Astrocyte (in vitro differentiated cells and primary cell): ENCODE data around the gene SPACA1. TPM values are rescaled to one million over a fixed set of nuclear protein-coding genes. Genes with fewer than 3 reads are reported as not detected.

Source experiments
- DNase-seq: peaks from one replicate; pipeline ENCODE4 v3.0.0-alpha.2; 2010; ENCODE audit warnings: low read depth
- FAIRE-seq: peaks from 2 replicates; lab custom pipeline; 2011; peaks lifted over from hg19 to GRCh38; lab: Jason Lieb, UNC
- H2AFZ ChIP-seq: 2 replicates; pipeline ENCODE4 v1.6.0; 2012; ENCODE audit warnings: low read depth, low read length, inconsistent platforms
- H3K27ac ChIP-seq: 2 replicates; pipeline ENCODE4 v1.5.1; 2011; ENCODE audit warnings: low read depth, low read length, inconsistent platforms
- H3K27me3 ChIP-seq: 2 replicates; pipeline ENCODE4 v1.6.0; 2011; ENCODE audit warnings: low read length, inconsistent platforms; ENCODE audit not compliant: insufficient read depth
- H3K36me3 ChIP-seq: 2 replicates; pipeline ENCODE4 v1.5.1; 2011; ENCODE audit warnings: low read length, inconsistent platforms; ENCODE audit not compliant: insufficient read depth
- H3K4me1 ChIP-seq: 2 replicates; pipeline ENCODE4 v1.5.1; 2011; ENCODE audit warnings: low read length, inconsistent platforms; ENCODE audit not compliant: insufficient read depth
- H3K4me2 ChIP-seq: 2 replicates; pipeline ENCODE4 v1.6.0; 2012; ENCODE audit warnings: low read length, inconsistent platforms
- H3K4me3 ChIP-seq: 2 replicates; pipeline ENCODE4 v1.5.1; 2011; ENCODE audit warnings: low read depth, mild to moderate bottlenecking, low read length, inconsistent platforms; ENCODE audit not compliant: insufficient read depth
- H3K79me2 ChIP-seq: 2 replicates; pipeline ENCODE4 v1.6.0; 2012; ENCODE audit warnings: mild to moderate bottlenecking, low read length, inconsistent platforms; ENCODE audit not compliant: insufficient read depth
- H3K9ac ChIP-seq: 2 replicates; pipeline ENCODE4 v1.6.0; 2012; ENCODE audit warnings: mild to moderate bottlenecking, low read length, inconsistent platforms
- H3K9me3 ChIP-seq: 2 replicates; pipeline ENCODE4 v1.5.1; 2012; ENCODE audit warnings: low read depth, mild to moderate bottlenecking, low read length, inconsistent platforms; ENCODE audit not compliant: insufficient read depth
- H4K20me1 ChIP-seq: 2 replicates; pipeline ENCODE4 v1.6.0; 2012; ENCODE audit warnings: low read length, inconsistent platforms; ENCODE audit not compliant: insufficient read depth
- H3K27ac Mint-ChIP-seq: one replicate; pipeline ENCODE4 v1.8.0; 2021; ENCODE audit warnings: mild to moderate bottlenecking, mixed read lengths; ENCODE audit not compliant: unreplicated experiment
- H3K27me3 Mint-ChIP-seq: one replicate; pipeline ENCODE4 v1.8.0; 2021; ENCODE audit warnings: low read depth, mixed read lengths; ENCODE audit not compliant: unreplicated experiment
- H3K36me3 Mint-ChIP-seq: one replicate; pipeline ENCODE4 v1.8.0; 2021; ENCODE audit warnings: low read depth, mixed read lengths; ENCODE audit not compliant: unreplicated experiment
- H3K4me1 Mint-ChIP-seq: one replicate; pipeline ENCODE4 v1.8.0; 2021; ENCODE audit warnings: low read depth, mixed read lengths; ENCODE audit not compliant: unreplicated experiment
- H3K4me3 Mint-ChIP-seq: one replicate; pipeline ENCODE4 v1.8.0; 2021; ENCODE audit warnings: mild to moderate bottlenecking, moderate library complexity, mixed read lengths; ENCODE audit not compliant: unreplicated experiment
- H3K9me3 Mint-ChIP-seq: one replicate; pipeline ENCODE4 v1.8.0; 2021; ENCODE audit warnings: mild to moderate bottlenecking, mixed read lengths; ENCODE audit not compliant: unreplicated experiment
- EZH2 ChIP-seq: IDR thresholded peaks from 2 replicates; pipeline ENCODE4 v1.6.1; 2012; ENCODE audit warnings: mild to moderate bottlenecking, low read length, inconsistent platforms; ENCODE audit not compliant: insufficient read depth
- total RNA-seq: library from RNA; stranded (reverse); gene quantifications from 2 replicates; pipeline ENCODE4 v1.2.1, GENCODE V29; 2021
- TF ChIP-seq, protein P1 (sequence below): IDR thresholded peaks from 2 replicates; pipeline ENCODE4 v1.5.1; 2011; ENCODE audit warnings: low read depth, mild to moderate bottlenecking, inconsistent platforms, low read length, moderate library complexity; ENCODE audit not compliant: insufficient read depth

The SPACA1 gene
- total RNA-seq, 1 donor from 2014 or later = not detected

DNA sequence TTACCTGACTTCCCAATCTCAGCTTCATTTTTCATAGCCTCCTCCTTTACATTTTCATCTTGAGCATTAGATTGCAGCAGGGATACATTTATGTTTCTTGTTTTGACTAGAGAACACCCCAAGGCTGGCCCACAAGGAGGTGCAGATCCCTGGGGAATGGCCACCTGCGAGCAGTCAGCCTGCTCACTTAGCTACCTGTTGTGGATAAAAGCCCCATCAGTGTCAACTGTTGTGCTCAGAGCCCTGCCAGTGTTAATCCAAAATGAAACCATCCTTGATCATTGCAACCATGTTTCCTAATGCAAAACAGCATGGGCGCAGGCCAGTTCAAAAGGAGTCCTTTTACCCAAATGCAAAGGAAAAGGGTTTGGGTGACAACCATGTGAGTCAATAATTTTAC, 67.7 kb downstream of the SPACA1 start:
- H3K4me3 ChIP-seq = no peak overlapping the region
- Mint-ChIP-seq H3K4me3 (no peak overlapping the region), H3K36me3 (no peaks in the 10 kb centered on the region), H3K27ac (no peak overlapping the region), H3K27me3 (peaks cover 4% of the 10 kb centered on the region), H3K4me1 (no peaks in the 10 kb centered on the region), H3K9me3 (peaks cover 3% of the 10 kb centered on the region)
- no peaks in the 10 kb centered on the region for H3K79me2 ChIP-seq
- H2AFZ ChIP-seq = no peak overlapping the region
- H3K27ac ChIP-seq = no peak overlapping the region
- H4K20me1 ChIP-seq = no peaks in the 10 kb centered on the region
- H3K9ac ChIP-seq = no peak overlapping the region
- H3K4me2 ChIP-seq = no peak overlapping the region
- DNase-seq (no peak), FAIRE-seq (no peak)
- H3K9me3 ChIP-seq = no peaks in the 10 kb centered on the region
- no peaks in the 10 kb centered on the region for H3K36me3 ChIP-seq
- TF ChIP-seq, protein P1, sequence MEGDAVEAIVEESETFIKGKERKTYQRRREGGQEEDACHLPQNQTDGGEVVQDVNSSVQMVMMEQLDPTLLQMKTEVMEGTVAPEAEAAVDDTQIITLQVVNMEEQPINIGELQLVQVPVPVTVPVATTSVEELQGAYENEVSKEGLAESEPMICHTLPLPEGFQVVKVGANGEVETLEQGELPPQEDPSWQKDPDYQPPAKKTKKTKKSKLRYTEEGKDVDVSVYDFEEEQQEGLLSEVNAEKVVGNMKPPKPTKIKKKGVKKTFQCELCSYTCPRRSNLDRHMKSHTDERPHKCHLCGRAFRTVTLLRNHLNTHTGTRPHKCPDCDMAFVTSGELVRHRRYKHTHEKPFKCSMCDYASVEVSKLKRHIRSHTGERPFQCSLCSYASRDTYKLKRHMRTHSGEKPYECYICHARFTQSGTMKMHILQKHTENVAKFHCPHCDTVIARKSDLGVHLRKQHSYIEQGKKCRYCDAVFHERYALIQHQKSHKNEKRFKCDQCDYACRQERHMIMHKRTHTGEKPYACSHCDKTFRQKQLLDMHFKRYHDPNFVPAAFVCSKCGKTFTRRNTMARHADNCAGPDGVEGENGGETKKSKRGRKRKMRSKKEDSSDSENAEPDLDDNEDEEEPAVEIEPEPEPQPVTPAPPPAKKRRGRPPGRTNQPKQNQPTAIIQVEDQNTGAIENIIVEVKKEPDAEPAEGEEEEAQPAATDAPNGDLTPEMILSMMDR = no peak
- TF ChIP-seq EZH2 = no peak
- no peaks in the 10 kb centered on the region for H3K27me3 ChIP-seq
- no peaks in the 10 kb centered on the region for H3K4me1 ChIP-seq

DNA sequence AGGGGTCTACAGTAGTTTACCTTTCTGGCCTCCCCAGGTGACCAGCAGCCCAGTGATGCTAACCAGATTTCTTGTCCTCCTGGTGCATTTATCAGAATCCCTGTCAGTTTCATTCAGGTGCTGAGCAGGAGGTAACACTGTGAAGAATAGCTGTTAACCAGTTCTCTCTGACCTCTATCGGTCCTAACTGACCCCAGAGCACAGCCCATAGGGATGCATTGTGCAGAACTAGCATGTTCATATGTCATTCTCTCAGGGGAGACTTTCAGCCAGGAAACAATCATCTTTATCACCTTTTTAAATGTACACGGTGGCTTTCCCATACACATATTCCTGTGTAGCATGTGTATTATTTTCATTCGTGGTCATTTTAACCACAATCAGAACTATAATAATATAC, 68.6 kb downstream of the SPACA1 start:
- H3K79me2 ChIP-seq = no peaks in the 10 kb centered on the region
- Mint-ChIP-seq H3K27me3 (peaks cover 4% of the 10 kb centered on the region), H3K4me3 (no peak overlapping the region), H3K27ac (no peak overlapping the region), H3K36me3 (no peaks in the 10 kb centered on the region), H3K4me1 (no peaks in the 10 kb centered on the region), H3K9me3 (peaks cover 3% of the 10 kb centered on the region)
- no peak overlapping the region for H2AFZ ChIP-seq
- H3K4me3 ChIP-seq = no peak overlapping the region
- H3K27me3 ChIP-seq = no peaks in the 10 kb centered on the region
- no peak overlapping the region for H3K4me2 ChIP-seq
- H3K27ac ChIP-seq = no peak overlapping the region
- no peaks in the 10 kb centered on the region for H3K4me1 ChIP-seq
- no peak overlapping the region for H3K9ac ChIP-seq
- no peak for TF ChIP-seq EZH2
- TF ChIP-seq, protein P1 = no peak
- no peaks in the 10 kb centered on the region for H3K36me3 ChIP-seq
- no peaks in the 10 kb centered on the region for H3K9me3 ChIP-seq
- H4K20me1 ChIP-seq = no peaks in the 10 kb centered on the region
- no peak for FAIRE-seq
- no peak for DNase-seq

Other genes with a start within 250 kb of the SPACA1 start
- gene CNR1, start 118.5 kb downstream of the SPACA1 start, total RNA-seq = 0.84 and 1.00 TPM in 2 replicates